Sigmoid colon (tissue), 4 donors: ENCODE data around the gene KCNH4.

Source experiments
- CTCF ChIP-seq, 4 experiments: fragments of 450-650 bp in 3 of 4; fragments of 200-600 bp in 1 of 4; IDR thresholded peaks; one replicate each; pipeline ENCODE4 v1.5.1; 2016 to 2019; ENCODE audit warnings: antibody characterized with exemption in 4 of 4, mild to moderate bottlenecking in 3 of 4, moderate library complexity in 2 of 4
- EP300 ChIP-seq, 4 donors: sonication (generic); formaldehyde crosslinking; IDR thresholded peaks; one replicate each; pipeline ENCODE4 v1.6.1; 2017; ENCODE audit warnings: antibody characterized with exemption in 4 of 4
- POLR2A ChIP-seq, 2 donors: fragments of 450-650 bp; IDR thresholded peaks; one replicate each; pipeline ENCODE4 v1.6.1; 2016; ENCODE audit warnings: antibody characterized with exemption in 2 of 2, mild to moderate bottlenecking in 2 of 2, moderate library complexity in 2 of 2

GRCh38 chr17:42212382-42212781 lies 31.4 kb upstream of the KCNH4 start:
- TF ChIP-seq EP300 (IDR thresholded peaks at IDR 0.05) = no peak
- TF ChIP-seq CTCF (IDR thresholded peaks at IDR 0.05) = no peak
- TF ChIP-seq POLR2A (IDR thresholded peaks at IDR 0.05) = no peak
